LoVo (cell line): Measurements from ENCODE around the gene ESRRA.

ENCODE experiments used
- DNase-seq: peaks from one replicate; pipeline ENCODE4 v3.0.0-alpha.2; 2016; ENCODE audit warnings: low spot score

The ESRRA gene

GRCh38 chr11:64333556-64333955 lies 28.2 kb downstream of the ESRRA start:
- DNase-seq: no peak

GRCh38 chr11:64334764-64335735 lies 29.7 kb downstream of the ESRRA start:
- peak; percentile 94 for DNase-seq

GRCh38 chr11:64337538-64338249 lies 32.4 kb downstream of the ESRRA start:
- DNase-seq: no peak

GRCh38 chr11:64338716-64339115 lies 33.4 kb downstream of the ESRRA start:
- no peak for DNase-seq

GRCh38 chr11:64339286-64339685 lies 34.0 kb downstream of the ESRRA start:
- no peak for DNase-seq

GRCh38 chr11:64339754-64340408 lies 34.6 kb downstream of the ESRRA start, which contains the start of gene CCDC88B:
TSS of gene CCDC88B (plus strand) at chr11:64340204. CDS start at chr11:64340267, 63 bp downstream.
- no peak for DNase-seq

GRCh38 chr11:64340671-64341335 lies 35.5 kb downstream of the ESRRA start:
- DNase-seq: no peak

- no peak for DNase-seq
These were observed 36.1 kb downstream of the ESRRA start for GRCh38 chr11:64341429-64341828.

- peak; percentile 76 for DNase-seq
These were observed 36.8 kb downstream of the ESRRA start for GRCh38 chr11:64341851-64342791.

- no peak for DNase-seq
These were observed 37.8 kb downstream of the ESRRA start for GRCh38 chr11:64342869-64343745.

GRCh38 chr11:64343767-64344559 lies 38.6 kb downstream of the ESRRA start:
- DNase-seq: no peak

- DNase-seq: no peak
These were observed 39.5 kb downstream of the ESRRA start for GRCh38 chr11:64344787-64345186.

- no peak for DNase-seq
These were observed 42.0 kb downstream of the ESRRA start for GRCh38 chr11:64347193-64347867.

- no peak for DNase-seq
These were observed 43.2 kb downstream of the ESRRA start for GRCh38 chr11:64348383-64349024.

GRCh38 chr11:64349025-64349387 lies 43.7 kb downstream of the ESRRA start:
- DNase-seq: no peak

GRCh38 chr11:64349404-64349803 lies 44.1 kb downstream of the ESRRA start:
- no peak for DNase-seq

- no peak for DNase-seq
These were observed 45.9 kb downstream of the ESRRA start for GRCh38 chr11:64351136-64351631.
